Effector CD4-positive, alpha-beta T cell (primary cell): ENCODE results near the gene F7.
A peak's percentile ranks its signal among the peaks of the same experiment; 100 is the strongest.

Experiments
- DNase-seq: peaks from one replicate; pipeline ENCODE4 v3.0.0-alpha.2; 2020

F7 gene

GRCh38 chr13:113141601-113141970 is 36.0 kb downstream of the F7 start:
- no peak for DNase-seq

GRCh38 chr13:113142876-113143275 is 37.3 kb downstream of the F7 start:
- no peak for DNase-seq

- DNase-seq, result no peak
Measured at GRCh38 chr13:113143466-113144254, 38.1 kb downstream of the F7 start.

- no peak for DNase-seq
Measured at GRCh38 chr13:113144255-113144629, 38.7 kb downstream of the F7 start.

GRCh38 chr13:113145496-113145895 is 39.9 kb downstream of the F7 start:
- no peak for DNase-seq

- DNase-seq, result no peak
Measured at GRCh38 chr13:113145911-113146598, 40.5 kb downstream of the F7 start.

- no peak for DNase-seq
Measured at GRCh38 chr13:113146750-113147149, 41.2 kb downstream of the F7 start.

GRCh38 chr13:113147206-113147605 is 41.6 kb downstream of the F7 start:
- no peak for DNase-seq

GRCh38 chr13:113148407-113148806 is 42.8 kb downstream of the F7 start:
- no peak for DNase-seq

- DNase-seq, result no peak
Measured at GRCh38 chr13:113148940-113149503, 43.4 kb downstream of the F7 start.

- no peak for DNase-seq
Measured at GRCh38 chr13:113149711-113150549, 44.3 kb downstream of the F7 start.

GRCh38 chr13:113150550-113151365 is 45.2 kb downstream of the F7 start:
- DNase-seq, result no peak

GRCh38 chr13:113151745-113152690 is 46.4 kb downstream of the F7 start:
- no peak for DNase-seq

GRCh38 chr13:113152691-113152983 is 47.0 kb downstream of the F7 start:
- no peak for DNase-seq

- peak; percentile 19 for DNase-seq
Measured at GRCh38 chr13:113152984-113153809, 47.6 kb downstream of the F7 start.

GRCh38 chr13:113153810-113154748 is 48.5 kb downstream of the F7 start:
- peak; percentile 71 for DNase-seq

GRCh38 chr13:113155201-113155600 is 49.6 kb downstream of the F7 start:
- DNase-seq, result no peak

- DNase-seq, result no peak
Measured at GRCh38 chr13:113155982-113156655, 50.5 kb downstream of the F7 start.
